HL-60/S4 (cell line): ENCODE measurements around the gene YJEFN3.

Experiments
- in situ Hi-C: fragments of 300-500 bp; cut with MboI; formaldehyde crosslinking; loops from 2 replicates; pipeline ENCODE4 v1.14.3; 2022; ENCODE audit warnings: low sequenced_read_pairs

YJEFN3 gene, protein sequence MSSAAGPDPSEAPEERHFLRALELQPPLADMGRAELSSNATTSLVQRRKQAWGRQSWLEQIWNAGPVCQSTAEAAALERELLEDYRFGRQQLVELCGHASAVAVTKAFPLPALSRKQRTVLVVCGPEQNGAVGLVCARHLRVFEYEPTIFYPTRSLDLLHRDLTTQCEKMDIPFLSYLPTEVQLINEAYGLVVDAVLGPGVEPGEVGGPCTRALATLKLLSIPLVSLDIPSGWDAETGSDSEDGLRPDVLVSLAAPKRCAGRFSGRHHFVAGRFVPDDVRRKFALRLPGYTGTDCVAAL

DNA sequence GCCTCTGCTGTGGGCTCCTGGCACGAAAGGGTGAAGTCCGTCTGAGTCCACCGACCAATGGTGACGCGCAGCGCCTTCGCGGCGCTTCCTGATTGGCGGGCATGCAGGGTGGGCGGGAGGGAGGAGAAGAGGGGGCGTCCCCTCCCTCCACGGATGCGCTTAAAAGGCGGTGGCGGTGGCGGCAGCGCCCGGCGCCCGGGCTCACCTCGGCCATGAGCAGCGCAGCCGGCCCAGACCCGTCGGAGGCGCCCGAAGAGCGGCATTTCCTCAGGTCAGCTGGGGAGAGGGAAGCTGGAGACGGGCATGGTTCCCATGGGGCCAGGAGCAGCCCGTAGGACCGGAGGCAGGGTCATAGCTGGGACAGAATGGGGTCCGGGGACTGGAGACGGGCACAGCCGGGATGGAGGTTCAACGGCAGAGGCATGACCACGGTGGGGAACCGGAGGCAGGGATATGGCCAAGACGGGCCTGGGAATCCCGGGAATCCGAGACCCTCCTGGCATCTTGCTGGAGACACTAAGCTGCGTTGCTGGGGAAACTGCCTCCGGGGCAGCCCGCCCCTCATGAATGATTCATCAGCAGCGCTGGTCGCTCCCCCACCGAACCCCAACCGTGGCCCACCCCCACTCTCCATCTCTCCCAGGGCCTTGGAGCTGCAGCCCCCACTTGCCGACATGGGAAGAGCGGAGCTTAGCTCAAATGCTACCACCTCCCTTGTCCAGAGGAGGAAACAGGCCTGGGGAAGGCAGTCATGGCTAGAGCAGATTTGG lies at the start of gene YJEFN3:
Gene YJEFN3, plus strand, starts transcription at position 191 of the 770 bp plus-strand sequence. Its CDS starts 22 bp downstream, at position 213.
- in situ Hi-C loops: loop anchor here (10.0 to 25.0 kb wide), 3 partner anchors 116 to 733 kb away; partner anchors contain the start of gene GMIP

DNA sequence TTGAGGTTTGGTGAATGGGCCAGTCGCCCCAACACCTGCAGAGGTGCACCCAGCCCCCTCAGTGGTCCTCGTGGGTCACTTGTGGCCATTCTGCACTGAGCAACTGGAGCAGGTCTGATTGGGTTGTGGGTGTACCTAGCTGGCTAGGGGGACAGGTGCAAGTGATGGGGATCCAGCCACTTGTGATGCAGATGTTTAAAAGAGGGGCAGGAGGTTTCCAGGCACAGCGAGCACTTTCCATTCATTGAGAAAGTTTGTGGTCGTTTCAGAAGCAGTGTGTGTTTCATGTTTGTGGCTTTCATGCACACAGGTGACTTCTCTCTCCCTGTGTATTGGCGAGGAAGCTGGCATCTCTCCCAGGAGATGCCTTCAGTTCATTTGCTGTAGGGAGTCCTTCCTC lies 48.0 kb upstream of the YJEFN3 start:
- in situ Hi-C loops: loop anchor here (25.0 kb wide), 1 partner anchor 318 kb away; the partner anchor contains the start of gene MEF2B

DNA sequence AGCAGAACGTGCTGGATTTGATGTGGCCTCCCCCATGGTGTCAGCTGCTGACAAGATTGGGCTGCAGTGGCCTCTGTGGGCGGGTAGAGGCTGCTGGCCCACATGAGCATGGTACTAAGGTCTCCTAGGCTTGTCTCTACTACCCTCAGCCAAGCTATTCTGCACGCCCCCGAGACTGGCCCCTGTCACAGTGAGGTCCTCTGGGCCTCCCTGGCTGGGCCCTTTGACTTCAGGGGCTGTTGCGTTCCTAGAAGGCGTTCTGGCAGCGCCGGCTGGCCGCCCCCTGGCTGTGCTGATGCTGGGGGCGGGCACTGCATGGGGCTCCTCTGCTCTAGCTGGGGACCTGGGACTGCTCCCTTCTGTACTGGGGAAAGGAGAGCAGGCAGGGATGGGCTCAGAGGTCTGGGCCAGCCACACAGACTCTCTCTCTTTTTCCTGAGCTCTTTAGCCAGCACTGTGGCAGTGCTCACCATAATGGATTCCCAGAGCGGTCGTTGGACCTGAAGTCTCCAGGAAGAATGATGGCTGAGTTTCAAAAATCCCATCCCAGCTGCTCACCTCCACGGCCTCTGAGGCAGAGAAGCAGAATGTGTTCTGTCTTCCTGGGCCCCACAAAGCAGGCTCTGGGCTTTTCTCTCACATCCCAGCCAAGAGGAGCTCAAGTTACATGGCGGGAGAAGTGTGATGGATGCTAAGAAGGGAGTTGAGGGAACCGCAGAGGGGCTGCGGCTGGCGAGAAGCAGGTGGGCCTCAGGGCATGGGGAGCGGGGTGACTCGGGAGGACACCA lies 45.7 kb upstream of the YJEFN3 start:
- in situ Hi-C loops: loop anchor here (25.0 kb wide), 1 partner anchor 321 kb away; the partner anchor contains the start of gene MEF2B

DNA sequence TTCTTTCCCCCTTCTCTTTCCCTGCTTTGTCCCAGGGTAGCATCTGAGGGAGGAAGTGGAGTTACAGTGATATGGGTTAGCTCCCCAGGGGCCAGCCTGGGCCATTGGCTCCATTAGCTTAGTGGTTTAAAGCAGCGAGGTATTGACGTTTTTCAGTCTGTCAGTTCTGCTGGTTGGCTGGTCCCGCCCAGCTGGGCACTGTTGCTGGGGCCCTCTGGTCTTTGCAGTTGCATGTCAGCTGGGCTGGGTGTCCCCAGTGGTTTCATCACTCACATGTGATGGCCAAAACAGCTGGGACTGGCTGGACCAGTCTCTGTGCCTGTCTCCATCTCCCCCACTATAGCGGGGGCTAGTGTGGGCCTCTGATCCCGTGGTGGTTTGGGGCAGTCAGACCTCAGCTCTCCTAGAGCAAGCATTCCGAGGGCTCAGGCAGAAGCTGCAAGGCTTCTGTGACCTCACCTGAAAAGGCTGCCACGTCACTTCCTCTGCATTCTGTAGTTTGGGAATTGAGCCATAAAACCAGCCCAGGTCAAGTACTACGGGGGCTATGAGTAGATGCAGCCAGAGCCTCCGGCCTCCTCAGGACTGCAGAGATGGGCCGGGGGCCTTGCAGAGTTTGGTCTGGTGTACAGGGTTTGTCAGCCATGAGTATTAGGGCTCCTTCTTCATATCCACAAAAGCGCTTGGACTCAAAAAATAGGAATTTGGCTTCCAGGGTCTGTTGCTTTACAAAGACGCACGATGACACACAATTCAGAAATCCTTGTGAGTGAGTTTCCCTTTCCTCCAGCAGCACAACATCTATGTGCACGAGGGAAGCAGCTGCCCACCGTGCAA lies 43.3 kb upstream of the YJEFN3 start:
- in situ Hi-C loops: loop anchor here (25.0 kb wide), 1 partner anchor 323 kb away; the partner anchor contains the start of gene MEF2B

DNA sequence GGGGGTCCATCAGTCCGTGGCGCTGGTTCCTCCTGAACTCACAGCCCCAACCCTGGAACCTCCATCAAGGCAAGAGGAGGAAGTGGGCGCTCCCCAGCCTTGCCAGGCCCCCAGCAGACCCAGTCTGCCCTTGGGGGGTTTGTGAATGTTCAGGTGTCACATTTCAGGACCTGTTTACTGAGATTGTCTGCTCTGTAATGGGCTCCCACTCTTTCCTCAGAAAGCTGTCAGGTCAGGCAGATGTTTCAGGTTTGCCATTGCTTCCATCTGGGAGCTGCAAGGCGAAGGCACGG lies 42.8 kb upstream of the YJEFN3 start:
- in situ Hi-C loops: loop anchor here (25.0 kb wide), 1 partner anchor 324 kb away; the partner anchor contains the start of gene MEF2B

DNA sequence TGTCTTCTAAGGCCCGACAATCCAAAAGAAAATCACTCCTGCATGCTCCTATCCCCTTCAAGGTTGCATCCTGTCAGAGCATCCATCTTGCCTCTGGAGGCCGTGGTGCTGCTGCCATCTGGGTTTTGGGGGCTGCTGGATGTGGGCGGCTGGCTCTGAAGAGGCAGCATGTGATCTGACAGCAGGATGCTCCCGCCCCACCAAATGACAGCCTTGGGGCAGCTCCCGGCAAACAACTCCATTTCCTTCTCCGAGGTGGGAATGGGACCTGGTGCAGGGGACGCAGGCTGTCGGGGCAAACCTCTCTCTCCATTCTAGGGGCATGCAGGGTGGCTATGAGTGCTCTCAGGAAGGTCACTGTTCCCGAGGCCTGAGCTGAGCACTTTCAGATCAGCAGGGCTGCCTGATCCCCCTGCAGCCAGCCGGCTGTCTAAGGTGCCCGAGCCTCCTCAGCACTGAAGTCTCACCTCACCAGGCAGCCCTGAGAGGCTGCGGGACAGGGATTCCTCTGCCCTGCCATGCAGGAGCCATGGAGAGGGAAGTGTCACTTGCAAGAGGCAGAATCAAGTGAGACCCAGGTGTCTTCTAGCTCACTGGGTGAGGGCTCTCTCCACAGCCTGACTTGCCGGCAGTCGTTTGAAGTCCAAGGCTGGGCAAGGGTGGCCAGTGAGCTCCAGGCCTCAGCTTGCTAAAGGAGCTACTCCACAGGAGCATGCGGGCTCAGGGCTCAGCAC lies 42.2 kb upstream of the YJEFN3 start:
- in situ Hi-C loops: loop anchor here (25.0 kb wide), 1 partner anchor 324 kb away; the partner anchor contains the start of gene MEF2B

DNA sequence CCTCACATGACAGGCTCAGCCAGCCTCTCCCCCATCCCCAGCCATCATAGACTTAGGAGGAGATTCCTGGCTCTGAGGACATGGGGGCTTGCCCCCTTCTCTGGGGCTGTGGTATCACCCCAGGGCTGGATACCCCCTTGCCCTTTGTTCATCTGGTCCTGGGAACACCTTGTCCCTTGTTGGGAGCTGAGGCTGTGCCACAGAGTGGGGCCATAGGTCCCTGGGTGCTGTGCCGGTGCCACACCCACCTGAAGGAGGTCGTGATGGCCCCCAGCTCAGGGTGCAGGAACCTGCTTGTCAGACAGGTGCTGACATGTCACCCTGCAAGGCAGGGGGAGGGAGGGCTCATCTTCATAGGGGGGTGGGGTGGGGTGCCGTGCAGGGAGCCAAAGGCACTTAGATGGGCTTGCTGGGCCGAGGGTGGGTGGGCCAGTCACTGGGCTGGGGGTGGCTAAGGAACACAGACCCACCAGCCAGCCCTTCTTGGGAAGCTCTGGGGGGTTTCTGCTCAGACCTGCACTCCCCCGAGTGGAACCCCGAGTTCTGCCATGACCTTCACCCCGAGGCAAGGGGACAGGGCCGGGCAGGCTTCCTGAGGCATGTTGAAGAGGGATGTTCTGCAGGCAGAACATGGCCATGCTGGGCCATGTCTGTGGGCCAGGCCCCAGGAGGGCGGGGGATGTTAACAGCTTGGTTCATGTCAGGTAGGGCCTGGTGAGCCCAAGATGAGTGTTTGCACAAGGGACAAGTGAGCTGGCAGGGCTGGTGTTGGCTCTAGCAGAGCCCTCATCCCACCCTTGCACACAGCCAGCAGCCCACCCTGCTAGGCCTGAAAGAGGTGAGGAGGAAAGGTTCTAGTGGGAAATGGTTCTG lies 41.4 kb upstream of the YJEFN3 start:
- in situ Hi-C loops: loop anchor here (25.0 kb wide), 1 partner anchor 325 kb away; the partner anchor contains the start of gene MEF2B

DNA sequence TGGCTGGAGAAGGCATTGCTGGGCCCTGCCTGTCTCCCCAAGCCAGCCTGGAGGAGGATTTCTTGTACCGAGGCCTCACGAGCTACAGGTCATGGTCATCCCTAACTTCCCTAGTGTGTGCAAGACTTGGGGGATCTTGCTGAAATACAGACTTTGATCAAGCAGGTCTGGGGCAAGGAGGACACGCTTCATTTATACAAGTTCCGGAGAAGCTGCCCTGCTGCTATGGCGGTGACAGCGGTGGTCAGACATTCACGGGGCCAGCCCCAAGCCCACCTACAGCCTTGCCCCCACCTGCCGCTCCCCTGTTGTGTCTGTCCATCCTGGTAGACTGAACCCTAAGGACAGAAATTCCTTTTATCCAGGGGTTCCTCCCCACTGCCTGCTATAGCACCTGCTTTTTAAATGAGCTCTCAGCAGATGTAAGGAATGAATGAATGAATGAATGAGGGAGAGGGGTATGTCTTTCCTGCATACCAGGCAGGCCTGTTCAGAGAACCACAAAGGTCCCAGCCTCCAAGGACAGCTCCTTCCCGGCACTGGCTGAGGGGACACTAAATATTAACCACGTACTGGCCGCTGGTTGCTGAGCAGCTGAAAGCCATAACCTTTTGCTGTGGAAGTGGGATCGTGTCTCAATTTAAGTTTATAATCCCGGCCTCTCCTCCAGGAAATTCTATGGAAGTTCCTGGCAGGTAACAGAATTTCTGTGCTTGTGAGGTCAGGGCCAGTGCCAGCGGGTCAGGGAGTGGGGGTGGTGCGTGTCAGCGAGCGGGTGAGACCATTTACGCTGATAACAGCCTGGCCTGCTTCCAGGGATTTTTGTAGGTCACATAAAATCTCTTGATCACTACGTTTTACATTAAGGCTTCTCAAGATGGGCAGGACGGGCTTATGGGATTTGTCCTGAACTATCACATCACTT lies 40.5 kb upstream of the YJEFN3 start:
- in situ Hi-C loops: loop anchor here (25.0 kb wide), 1 partner anchor 326 kb away; the partner anchor contains the start of gene MEF2B

DNA sequence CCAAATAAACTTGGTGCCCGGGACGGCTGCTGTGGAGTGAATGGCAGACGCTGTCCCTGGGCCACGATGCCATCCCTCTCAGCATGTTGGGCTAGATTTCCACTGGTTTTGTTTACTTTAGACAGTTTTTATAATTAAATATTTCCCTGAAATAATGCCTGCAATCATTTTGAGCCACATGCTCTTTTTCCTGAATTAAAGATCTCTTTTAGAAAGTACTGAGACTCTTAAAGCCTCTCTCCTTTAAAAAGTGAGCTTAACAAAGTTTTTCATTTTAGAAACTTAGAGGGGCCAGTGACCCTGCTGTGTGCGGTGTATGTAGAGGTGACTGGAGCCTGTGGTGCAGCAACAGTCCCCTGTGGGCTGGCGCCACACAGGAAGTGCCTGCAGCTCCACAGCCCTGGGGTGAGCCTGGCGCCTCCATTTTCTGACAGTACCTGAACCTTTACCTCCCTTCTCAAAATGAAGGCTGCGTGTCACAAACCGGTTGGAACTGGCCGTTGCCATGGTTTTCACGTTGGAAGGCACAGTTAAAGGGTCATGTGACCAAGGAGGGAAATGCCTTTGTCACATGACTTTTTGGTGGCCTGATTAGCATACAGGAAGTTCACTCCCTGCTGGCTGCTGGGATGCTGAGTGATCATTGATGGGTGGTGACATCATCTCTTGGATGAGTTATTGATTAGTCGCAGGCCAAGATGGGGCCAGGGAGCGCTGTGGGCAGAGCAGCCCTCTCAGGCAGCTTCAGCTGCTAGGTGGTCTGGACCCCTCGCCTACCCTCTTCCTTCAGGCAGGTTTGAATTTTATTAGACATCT lies 39.6 kb upstream of the YJEFN3 start:
- in situ Hi-C loops: loop anchor here (25.0 kb wide), 1 partner anchor 327 kb away; the partner anchor contains the start of gene MEF2B

DNA sequence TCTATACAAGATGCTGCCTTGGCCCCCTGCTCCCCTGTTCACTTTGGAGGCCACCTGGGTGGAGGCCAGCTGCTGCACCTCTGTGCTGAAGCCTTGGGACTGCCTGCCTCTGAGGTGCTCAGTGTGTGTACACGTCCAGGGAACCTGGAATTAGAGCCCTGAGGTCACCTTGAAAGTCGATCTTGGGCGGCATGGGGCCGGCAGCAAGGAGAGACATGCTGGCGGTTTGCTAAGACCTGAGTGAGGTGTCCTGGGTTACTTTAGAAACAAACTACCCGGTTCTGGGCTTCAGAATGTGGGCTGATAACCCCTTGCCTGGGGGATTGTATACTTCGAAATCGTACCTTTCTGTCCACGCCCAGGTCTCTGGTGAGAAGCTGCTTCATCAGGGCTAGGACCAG lies 38.9 kb upstream of the YJEFN3 start:
- in situ Hi-C loops: loop anchor here (5.0 to 25.0 kb wide), 2 partner anchors 123 to 328 kb away; partner anchors contain the start of gene MEF2B

DNA sequence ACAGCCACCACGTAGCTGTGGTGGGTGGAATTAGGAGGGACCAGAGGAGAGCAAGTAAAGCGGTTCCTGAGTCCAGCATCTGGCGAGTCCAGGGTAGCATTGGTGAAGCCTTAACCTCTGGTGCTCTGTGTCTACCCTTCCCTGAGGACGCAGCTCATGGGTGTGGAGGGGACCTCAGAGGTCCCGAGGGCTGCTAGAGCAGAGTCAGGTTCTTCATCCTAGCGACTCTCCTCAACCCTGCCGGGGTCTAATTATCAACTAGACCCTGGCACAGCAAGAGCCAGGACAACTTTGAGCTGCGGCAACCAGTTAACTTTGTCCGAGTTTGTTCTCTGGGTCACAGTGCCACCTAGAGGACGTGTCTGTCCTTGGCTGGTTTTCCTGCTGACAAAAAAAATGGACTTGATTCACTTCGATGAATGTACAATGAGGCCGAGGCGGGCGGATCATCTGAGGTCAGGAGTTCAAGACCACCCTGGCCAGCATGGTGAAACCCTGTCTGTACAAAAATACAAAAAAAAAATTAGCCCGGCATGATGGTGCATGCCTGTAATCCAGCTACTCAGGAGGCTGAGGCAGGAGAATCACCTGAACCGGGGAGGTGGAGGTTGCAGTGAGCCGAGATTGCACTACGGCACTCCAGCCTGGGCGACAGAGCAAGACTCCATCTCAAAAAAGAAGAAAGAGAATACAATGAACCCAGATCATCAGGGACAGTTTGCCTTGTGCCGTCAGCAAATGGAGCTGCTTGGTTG lies 38.3 kb upstream of the YJEFN3 start:
- in situ Hi-C loops: loop anchor here (5.0 to 25.0 kb wide), 2 partner anchors 123 to 328 kb away; partner anchors contain the start of gene MEF2B

DNA sequence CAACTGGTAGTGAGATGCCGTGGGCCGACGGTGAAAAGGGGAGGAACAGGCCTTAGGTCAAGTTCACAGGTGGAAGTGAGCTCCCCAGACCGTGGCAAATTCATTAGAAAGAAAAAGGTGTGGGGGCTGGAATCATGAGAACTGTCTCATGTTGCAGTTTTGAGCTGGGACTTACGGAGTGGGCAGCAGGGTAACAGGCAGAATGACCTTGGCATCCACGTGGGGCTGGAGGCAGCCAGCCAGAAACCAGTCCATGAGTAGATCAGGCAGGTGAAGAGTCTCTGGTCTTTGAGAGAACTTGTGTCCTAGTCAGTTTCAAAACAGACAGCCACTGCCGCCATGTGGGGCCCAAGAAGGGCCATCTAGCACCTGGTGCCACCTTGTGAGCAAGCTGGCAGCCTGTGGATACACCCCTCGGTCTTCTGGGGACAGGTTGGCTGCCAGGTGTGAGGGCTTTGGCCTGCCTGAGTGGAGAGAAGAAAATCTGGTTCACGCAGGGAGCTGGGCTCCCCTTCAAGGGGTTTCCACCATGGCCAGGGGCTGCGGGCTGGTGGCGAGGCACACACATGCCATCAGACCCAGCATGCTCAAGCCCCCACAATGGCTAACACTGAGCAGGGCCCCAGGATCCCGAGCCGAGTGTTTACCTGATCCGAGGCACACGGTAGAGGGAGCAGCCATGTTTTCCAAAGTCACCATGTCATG lies 37.2 kb upstream of the YJEFN3 start:
- in situ Hi-C loops: loop anchor here (5.0 to 25.0 kb wide), 2 partner anchors 124 to 329 kb away; partner anchors contain the start of gene MEF2B

DNA sequence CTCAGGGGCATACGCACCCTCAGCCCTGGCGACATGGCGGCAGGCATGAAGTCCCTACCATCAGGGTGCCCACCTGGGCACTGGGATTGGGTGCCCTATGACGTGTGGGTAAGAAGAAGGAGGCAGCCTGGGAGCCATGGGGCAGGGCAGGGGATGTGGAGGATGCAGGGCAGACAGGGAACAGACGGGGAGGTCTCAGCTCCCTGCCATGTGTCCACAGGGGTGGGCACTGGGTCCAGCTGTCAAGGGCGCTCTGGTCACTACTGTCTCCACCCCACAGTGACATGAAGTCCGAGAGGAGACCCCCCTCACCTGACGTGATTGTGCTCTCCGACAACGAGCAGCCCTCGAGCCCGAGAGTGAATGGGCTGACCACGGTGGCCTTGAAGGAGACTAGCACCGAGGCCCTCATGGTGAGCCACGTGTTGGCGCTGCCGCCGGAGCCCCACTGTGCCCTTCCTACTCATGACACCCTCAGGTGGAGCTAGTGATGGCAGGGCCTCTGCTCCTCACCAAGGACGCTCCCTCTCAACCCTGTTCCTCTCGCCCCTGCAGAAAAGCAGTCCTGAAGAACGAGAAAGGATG lies 36.6 kb upstream of the YJEFN3 start:
- in situ Hi-C loops: loop anchor here (5.0 to 25.0 kb wide), 2 partner anchors 125 to 330 kb away; partner anchors contain the start of gene MEF2B

DNA sequence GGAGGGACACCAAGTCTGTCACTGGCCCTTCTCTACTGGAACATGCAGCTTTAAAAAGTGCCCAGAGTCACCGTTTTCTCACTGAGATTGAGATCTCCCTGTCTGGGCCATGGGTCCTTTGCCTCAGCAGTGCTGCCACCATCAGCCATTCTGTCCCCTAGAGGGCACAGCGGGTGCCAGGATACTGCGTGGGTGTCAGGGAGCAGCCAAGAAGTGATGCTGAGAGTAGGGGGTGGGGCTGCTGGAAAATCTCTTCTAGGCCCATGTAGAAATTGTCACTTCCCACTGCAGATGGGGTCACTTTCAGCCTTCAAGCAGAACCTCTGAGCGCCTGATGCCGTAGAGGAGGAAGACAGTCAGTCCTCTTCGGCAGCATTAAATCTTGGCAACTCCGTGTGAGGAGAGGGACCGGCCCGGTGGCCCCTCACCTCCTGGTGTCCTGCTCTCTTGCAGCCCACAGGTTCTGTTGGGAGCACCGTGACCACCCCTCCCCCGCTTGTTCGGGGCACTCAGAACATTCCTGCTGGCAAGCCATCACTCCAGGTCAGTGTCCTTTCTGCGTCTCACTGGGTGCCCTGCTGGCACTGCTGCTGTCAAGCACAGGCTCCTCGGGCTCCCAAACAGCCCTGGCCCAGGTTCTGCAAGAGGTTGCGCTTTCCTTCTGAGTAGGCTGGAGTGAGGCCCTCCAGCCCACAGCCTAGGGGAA lies 34.7 kb upstream of the YJEFN3 start:
- in situ Hi-C loops: loop anchor here (5.0 to 25.0 kb wide), 2 partner anchors 127 to 332 kb away; partner anchors contain the start of gene MEF2B
